Measurements from ENCODE around the gene EFCAB14. TPM values are rescaled to one million over a fixed set of nuclear protein-coding genes. Genes with fewer than 3 reads are reported as not detected.
"Not testable (repeated sequence)": the region's sequence is repeated elsewhere in the genome, so short reads cannot be mapped to it uniquely, and the experiment has no call there.

The EFCAB14 gene
- total RNA-seq, 1 donor from 2014 or later = 116 TPM

DNA sequence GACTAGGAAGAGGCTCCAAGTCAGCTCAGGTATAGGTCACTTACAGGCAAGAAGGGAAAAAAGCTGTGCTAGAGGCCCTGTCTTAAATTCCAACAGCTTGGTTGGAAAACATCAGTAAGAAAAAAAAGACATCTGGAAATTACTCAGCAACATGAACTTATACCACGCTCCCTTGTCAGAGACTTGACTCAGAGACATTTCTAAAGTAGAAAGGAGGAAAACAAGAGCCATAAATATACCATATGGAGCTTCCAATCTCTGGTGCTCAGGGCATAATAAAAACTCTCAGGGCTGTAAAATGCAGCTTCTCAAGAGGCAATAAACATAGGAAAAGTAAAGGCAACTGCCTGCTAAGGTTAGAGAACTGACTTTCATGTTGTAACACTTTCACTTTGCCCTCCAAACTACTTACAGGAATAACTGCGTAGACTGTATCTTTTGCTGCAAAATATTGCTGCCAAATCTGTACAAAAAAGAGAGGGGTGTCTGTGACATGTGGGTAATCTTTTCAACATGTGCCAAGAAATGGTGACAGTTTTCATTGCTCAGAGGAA is 65.4 kb downstream of the EFCAB14 start:
- intact Hi-C loops (cut with DNase I) = no loop called here
- no peak overlapping the region for H3K4me3 ChIP-seq
- TF ChIP-seq, protein P1, sequence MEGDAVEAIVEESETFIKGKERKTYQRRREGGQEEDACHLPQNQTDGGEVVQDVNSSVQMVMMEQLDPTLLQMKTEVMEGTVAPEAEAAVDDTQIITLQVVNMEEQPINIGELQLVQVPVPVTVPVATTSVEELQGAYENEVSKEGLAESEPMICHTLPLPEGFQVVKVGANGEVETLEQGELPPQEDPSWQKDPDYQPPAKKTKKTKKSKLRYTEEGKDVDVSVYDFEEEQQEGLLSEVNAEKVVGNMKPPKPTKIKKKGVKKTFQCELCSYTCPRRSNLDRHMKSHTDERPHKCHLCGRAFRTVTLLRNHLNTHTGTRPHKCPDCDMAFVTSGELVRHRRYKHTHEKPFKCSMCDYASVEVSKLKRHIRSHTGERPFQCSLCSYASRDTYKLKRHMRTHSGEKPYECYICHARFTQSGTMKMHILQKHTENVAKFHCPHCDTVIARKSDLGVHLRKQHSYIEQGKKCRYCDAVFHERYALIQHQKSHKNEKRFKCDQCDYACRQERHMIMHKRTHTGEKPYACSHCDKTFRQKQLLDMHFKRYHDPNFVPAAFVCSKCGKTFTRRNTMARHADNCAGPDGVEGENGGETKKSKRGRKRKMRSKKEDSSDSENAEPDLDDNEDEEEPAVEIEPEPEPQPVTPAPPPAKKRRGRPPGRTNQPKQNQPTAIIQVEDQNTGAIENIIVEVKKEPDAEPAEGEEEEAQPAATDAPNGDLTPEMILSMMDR (IDR thresholded peaks at IDR 0.05) = no peak
- H3K4me1 ChIP-seq = no peaks in the 10 kb centered on the region
- ATAC-seq = no peak
- H3K27ac ChIP-seq = no peak overlapping the region
- no peaks in the 10 kb centered on the region for H3K9me3 ChIP-seq
- H3K36me3 ChIP-seq = peaks cover 78% of the 10 kb centered on the region
- no peak for DNase-seq
- no peaks in the 10 kb centered on the region for H3K27me3 ChIP-seq (ENCODE audit: low read depth)

DNA sequence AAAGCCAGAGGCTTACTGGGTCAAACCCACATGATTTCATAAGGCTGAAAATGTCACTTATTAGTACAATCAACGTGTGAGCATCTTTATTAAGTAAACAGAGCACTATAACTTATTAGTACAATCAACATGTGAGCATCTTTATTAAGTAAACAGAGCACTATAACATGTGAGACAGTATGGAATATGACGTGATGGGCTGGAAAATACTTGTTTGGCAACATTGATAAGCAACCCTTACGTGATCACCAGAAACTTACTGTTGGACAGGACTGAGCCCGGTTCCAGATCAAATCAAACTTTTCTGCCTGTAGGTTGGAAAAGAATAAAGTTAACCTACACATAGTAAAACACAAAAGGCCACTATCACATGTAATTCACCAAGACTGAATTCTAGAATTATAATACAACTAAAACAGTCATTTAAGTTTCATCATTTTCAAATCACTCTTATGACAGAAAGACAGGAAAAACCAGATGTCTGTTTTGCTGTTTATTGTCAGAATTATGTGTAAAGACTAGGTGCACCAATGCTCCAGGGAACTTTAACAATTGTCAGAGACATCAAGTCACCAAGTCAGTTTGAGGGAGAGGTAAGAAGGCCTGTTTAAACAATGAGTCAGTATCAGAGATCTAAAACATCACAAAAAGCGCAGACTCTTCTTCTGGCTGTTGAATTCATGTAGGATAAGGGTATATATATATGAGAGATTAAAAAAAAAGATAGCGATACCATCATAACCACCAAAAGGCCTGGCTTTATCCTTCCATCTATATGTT is 66.4 kb downstream of the EFCAB14 start:
- H3K36me3 ChIP-seq = peaks cover 73% of the 10 kb centered on the region
- H3K27ac ChIP-seq = no peak overlapping the region
- TF ChIP-seq, protein P1 (IDR thresholded peaks at IDR 0.05) = no peak
- no peaks in the 10 kb centered on the region for H3K9me3 ChIP-seq
- DNase-seq = no peak
- H3K4me1 ChIP-seq = no peaks in the 10 kb centered on the region
- intact Hi-C loops (cut with DNase I) = no loop called here
- no peaks in the 10 kb centered on the region for H3K27me3 ChIP-seq (ENCODE audit: low read depth)
- ATAC-seq = no peak
- no peak overlapping the region for H3K4me3 ChIP-seq

DNA sequence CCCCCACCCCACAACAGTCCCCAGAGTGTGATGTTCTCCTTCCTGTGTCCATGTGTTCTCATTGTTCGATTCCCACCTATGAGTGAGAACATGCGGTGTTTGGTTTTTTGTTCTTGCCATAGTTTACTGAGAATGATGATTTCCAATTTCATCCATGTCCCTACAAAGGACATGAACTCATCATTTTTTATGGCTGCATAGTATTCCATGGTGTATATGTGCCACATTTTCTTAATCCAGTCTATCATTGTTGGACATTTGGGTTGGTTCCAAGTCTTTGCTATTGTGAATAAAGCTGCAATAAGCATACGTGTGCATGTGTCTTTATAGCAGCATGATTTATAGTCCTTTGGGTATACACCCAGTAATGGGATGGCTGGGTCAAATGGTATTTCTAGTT is 67.8 kb downstream of the EFCAB14 start:
- H3K27ac ChIP-seq; H3K4me3 ChIP-seq; H3K9me3 ChIP-seq; intact Hi-C loops (cut with DNase I); ATAC-seq; H3K27me3 ChIP-seq (ENCODE audit: low read depth); H3K4me1 ChIP-seq; DNase-seq: not testable (repeated sequence)
- H3K36me3 ChIP-seq = peaks cover 72% of the 10 kb centered on the region

DNA sequence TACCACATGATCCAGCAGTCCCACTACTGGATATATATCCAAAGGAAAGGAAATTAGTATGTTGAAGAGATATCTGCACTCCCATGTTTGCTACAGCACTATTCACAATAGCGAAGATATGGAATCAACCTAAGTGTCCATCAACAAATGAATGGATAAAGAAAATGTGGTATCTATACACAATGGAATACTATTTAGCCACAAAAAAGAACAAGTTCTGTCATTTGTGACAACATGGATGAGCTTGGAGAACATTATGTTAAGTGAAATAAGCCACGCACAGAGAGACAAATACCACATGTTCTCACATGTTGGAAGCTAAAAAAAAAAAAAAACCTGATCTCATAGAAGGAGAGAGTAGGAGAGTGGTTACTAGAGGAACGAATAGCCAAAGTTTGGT is 68.4 kb downstream of the EFCAB14 start:
- ATAC-seq = no peak
- peaks cover 68% of the 10 kb centered on the region for H3K36me3 ChIP-seq
- no peak for DNase-seq

DNA sequence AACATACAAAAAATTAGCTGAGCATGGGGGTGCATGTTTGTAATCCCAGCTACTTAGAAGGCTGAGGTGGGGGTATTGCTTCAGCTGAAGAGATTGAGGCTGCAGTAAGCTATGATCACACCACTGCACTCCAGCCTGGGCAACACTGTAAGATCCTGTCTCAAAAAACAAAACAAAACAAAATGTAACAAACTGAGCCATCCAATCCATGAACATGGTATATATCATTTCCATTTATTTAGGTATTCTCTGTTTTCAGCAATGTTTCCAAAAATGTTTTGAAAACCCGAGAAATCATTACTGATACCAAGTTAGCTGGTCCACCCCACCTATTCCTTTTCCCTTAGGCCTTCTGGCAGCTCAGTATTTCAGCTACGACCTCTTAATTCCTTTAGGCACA is 69.2 kb downstream of the EFCAB14 start:
- TF ChIP-seq, protein P1 (IDR thresholded peaks at IDR 0.05) = no peak
- Histone ChIP-seq H3K27ac (no peak overlapping the region), H3K27me3 (ENCODE audit: low read depth) (no peaks in the 10 kb centered on the region), H3K9me3 (no peaks in the 10 kb centered on the region), H3K4me3 (no peak overlapping the region), H3K4me1 (no peaks in the 10 kb centered on the region), H3K36me3 (peaks cover 60% of the 10 kb centered on the region)
- ATAC-seq = no peak
- intact Hi-C loops (cut with DNase I) = no loop called here
- DNase-seq = no peak

More for the DNA sequence above, 68.4 kb downstream of the EFCAB14 start:
- TF ChIP-seq, protein P1 (IDR thresholded peaks at IDR 0.05) = no peak
- no peaks in the 10 kb centered on the region for H3K9me3 ChIP-seq
- no peak overlapping the region for H3K4me3 ChIP-seq
- H3K27me3 ChIP-seq (ENCODE audit: low read depth) = no peaks in the 10 kb centered on the region
- intact Hi-C loops (cut with DNase I) = no loop called here
- no peaks in the 10 kb centered on the region for H3K4me1 ChIP-seq
- no peak overlapping the region for H3K27ac ChIP-seq

DNA sequence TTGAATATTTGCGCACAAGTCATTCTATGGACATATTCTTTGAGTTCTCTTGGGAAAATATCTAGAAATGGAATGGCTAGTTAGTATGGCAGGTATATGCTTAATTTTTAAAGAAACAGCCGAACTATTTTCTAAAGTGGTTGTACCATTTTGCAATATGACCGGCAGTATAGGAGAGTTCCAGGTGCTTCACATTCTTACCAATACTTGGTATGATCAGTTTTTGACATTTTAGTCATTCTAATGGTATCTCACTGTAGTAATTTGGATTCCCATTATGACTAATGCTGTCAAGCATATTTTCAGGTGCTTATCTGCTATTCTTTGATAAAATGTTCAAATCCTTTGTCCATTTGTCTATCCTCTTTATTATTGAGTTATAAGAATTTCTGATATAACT is 71.3 kb downstream of the EFCAB14 start:
- H3K27me3 ChIP-seq (ENCODE audit: low read depth) = no peaks in the 10 kb centered on the region
- ATAC-seq (no peak), DNase-seq (no peak)
- H3K27ac ChIP-seq = no peak overlapping the region
- H3K36me3 ChIP-seq = peaks cover 44% of the 10 kb centered on the region
- no peaks in the 10 kb centered on the region for H3K9me3 ChIP-seq
- intact Hi-C loops (cut with DNase I) = no loop called here
- H3K4me3 ChIP-seq = no peak overlapping the region
- H3K4me1 ChIP-seq = no peaks in the 10 kb centered on the region
- TF ChIP-seq, protein P1 (IDR thresholded peaks at IDR 0.05) = no peak
